Body of pancreas (tissue), 4 donors: ENCODE results near the gene RFT1.

Source experiments
- POLR2A ChIP-seq, 3 donors: fragments of 450-650 bp; IDR thresholded peaks; one replicate each; pipeline ENCODE4 v1.6.1; 2016; ENCODE audit warnings: antibody characterized with exemption in 3 of 3, mild to moderate bottlenecking in 2 of 3
- TF ChIP-seq, protein P1 (sequence below), 7 experiments: fragments of 450-650 bp in 4 of 7; fragments of 200-600 bp in 3 of 7; sonication (generic) in 3 of 7; IDR thresholded peaks; one replicate each; pipeline ENCODE4 v1.5.1; 2016 to 2019; ENCODE audit warnings: antibody characterized with exemption in 7 of 7

DNA sequence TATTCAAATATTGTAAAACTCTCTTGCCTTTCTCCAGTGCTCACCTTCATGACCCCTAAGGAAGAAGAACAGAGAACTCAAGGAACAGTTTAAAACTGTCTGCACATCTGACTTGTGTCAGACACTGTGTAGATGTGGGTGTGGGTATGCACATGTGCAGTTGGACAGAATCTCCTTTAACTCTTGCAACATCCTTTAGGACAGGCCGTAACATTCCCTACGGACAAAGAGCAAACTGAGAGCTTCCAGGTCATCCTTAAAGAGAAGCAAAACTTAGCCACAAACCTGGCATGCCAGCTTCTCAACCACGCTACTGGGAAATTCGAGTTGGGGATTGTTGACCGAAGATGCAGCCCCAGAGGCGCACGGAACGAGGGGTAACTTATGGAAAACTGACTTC, 80.2 kb downstream of the RFT1 start:
- TF ChIP-seq, protein P1, sequence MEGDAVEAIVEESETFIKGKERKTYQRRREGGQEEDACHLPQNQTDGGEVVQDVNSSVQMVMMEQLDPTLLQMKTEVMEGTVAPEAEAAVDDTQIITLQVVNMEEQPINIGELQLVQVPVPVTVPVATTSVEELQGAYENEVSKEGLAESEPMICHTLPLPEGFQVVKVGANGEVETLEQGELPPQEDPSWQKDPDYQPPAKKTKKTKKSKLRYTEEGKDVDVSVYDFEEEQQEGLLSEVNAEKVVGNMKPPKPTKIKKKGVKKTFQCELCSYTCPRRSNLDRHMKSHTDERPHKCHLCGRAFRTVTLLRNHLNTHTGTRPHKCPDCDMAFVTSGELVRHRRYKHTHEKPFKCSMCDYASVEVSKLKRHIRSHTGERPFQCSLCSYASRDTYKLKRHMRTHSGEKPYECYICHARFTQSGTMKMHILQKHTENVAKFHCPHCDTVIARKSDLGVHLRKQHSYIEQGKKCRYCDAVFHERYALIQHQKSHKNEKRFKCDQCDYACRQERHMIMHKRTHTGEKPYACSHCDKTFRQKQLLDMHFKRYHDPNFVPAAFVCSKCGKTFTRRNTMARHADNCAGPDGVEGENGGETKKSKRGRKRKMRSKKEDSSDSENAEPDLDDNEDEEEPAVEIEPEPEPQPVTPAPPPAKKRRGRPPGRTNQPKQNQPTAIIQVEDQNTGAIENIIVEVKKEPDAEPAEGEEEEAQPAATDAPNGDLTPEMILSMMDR (IDR thresholded peaks at IDR 0.05), result no peak
- TF ChIP-seq POLR2A (IDR thresholded peaks at IDR 0.05), result no peak
